Activated CD8-positive, alpha-beta T cell treated with anti-CD3 and anti-CD28 coated beads, Interleukin-2, amount 10 ng/mL, durations not matched to agents 7 days and 5 days (primary cell): ENCODE data around the gene STPG4. TPM values are rescaled to one million over a fixed set of nuclear protein-coding genes. Genes with fewer than 3 reads are reported as not detected.

Source experiments
- ATAC-seq: fragments of 150-1000 bp; cut with Tn5 transposase; one replicate; pipeline ENCODE4 v1.10.0; 2021; ENCODE audit warnings: moderate library complexity
- CTCF ChIA-PET: fragments of 350-600 bp; sonication (Branson Sonifier 250); formaldehyde crosslinking; loops from one replicate; lab custom pipeline; 2021; ENCODE audit warnings: antibody characterized with exemption; lab: Charles Lee
- POLR2A ChIA-PET: fragments of 350-600 bp; sonication (Branson Sonifier 250); formaldehyde crosslinking; loops from one replicate; lab custom pipeline; 2021; ENCODE audit warnings: antibody characterized with exemption; lab: Charles Lee
- DNase-seq: peaks from one replicate; pipeline ENCODE4 v3.0.0-alpha.2; 2020
- H3K27ac Mint-ChIP-seq: one replicate; pipeline ENCODE4 v1.8.0; 2021; ENCODE audit warnings: mild to moderate bottlenecking, mixed read lengths
- H3K27me3 Mint-ChIP-seq: one replicate; pipeline ENCODE4 v1.8.0; 2021; ENCODE audit warnings: low read depth, mixed read lengths
- H3K36me3 Mint-ChIP-seq: one replicate; pipeline ENCODE4 v1.8.0; 2021; ENCODE audit warnings: low read depth, mixed read lengths
- H3K4me1 Mint-ChIP-seq: one replicate; pipeline ENCODE4 v1.8.0; 2021; ENCODE audit warnings: low read depth, mixed read lengths
- H3K4me3 Mint-ChIP-seq: one replicate; pipeline ENCODE4 v1.8.0; 2021; ENCODE audit warnings: mild to moderate bottlenecking, mixed read lengths
- H3K9me3 Mint-ChIP-seq: one replicate; pipeline ENCODE4 v1.8.0; 2022; ENCODE audit warnings: mixed read lengths; ENCODE audit not compliant: insufficient read depth
- total RNA-seq, 2 experiments: library from RNA; stranded (reverse); gene quantifications; one replicate each; pipeline ENCODE4 v1.2.3, GENCODE V29; 2021

The STPG4 gene
- total RNA-seq, 2 experiments from 2014 or later, result 0.21 TPM; not detected in 1

- POLR2A ChIA-PET, result no interaction called here
- CTCF ChIA-PET, result no interaction called here
- ATAC-seq (no peak), DNase-seq (no peak)
- Mint-ChIP-seq H3K36me3 (peaks cover 67% of the 10 kb centered on the region), H3K27ac (no peak overlapping the region), H3K4me3 (no peak overlapping the region), H3K9me3 (no peaks in the 10 kb centered on the region), H3K4me1 (peaks cover 36% of the 10 kb centered on the region), H3K27me3 (no peaks in the 10 kb centered on the region)
These were observed 3.5 kb upstream of the STPG4 start for GRCh38 chr2:47158576-47158975.

DNA sequence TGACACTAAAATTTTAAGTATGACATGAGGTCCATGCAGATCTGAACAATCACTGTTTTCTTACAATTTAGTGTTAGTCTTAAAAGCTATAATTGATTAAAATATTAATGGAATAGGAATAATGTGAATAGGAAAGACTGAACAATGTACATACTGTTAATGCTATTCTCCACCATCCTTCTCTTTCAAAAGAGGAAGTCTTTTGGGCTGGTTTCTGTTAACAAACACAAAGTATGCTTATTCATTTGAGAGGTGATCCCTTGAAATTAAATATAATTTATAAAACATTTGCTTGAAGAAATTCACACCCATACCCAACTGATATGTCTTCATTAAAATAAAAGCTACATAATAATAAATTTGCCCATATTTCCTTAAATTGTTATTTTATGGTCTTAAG lies 2.3 kb downstream of the STPG4 start:
- Mint-ChIP-seq H3K4me3 (no peak overlapping the region), H3K9me3 (peaks cover 4% of the 10 kb centered on the region), H3K4me1 (peaks cover 23% of the 10 kb centered on the region), H3K27ac (no peak overlapping the region), H3K27me3 (no peaks in the 10 kb centered on the region), H3K36me3 (peaks cover 37% of the 10 kb centered on the region)
- ATAC-seq (no peak), DNase-seq (no peak)
- ChIA-PET CTCF (no interaction called here), POLR2A (no interaction called here)

DNA sequence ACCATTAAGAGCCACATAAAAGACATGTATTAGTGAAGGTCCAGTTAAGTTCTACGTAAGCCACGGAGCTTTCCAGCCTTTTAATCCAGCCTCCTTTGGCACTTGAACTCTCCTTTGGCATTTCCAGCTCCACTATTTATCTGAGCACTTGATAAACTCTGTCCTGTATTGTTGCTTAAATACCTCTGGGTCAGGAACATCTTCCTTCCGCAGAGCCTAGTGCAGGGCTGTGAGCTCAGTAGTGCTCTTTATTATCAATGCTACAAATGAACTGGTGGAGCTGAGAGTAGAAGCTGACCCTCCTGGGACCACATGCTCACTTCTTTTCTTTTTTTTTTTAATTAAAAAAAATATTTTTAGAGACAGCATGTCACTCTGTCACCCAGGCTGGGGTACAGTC lies 4.9 kb downstream of the STPG4 start:
- H3K27ac Mint-ChIP-seq, result no peak overlapping the region
- no peak for DNase-seq
- H3K4me3 Mint-ChIP-seq, result no peak overlapping the region
- H3K27me3 Mint-ChIP-seq, result no peaks in the 10 kb centered on the region
- H3K9me3 Mint-ChIP-seq, result peaks cover 4% of the 10 kb centered on the region
- no peak for ATAC-seq
- H3K4me1 Mint-ChIP-seq, result no peaks in the 10 kb centered on the region
- peaks cover 26% of the 10 kb centered on the region for H3K36me3 Mint-ChIP-seq
- ChIA-PET CTCF (interaction anchor here (0.6 kb wide), 1 partner anchor 10 kb away, joined by 3 read pairs; no protein-coding TSS in a partner anchor), POLR2A (no interaction called here)

DNA sequence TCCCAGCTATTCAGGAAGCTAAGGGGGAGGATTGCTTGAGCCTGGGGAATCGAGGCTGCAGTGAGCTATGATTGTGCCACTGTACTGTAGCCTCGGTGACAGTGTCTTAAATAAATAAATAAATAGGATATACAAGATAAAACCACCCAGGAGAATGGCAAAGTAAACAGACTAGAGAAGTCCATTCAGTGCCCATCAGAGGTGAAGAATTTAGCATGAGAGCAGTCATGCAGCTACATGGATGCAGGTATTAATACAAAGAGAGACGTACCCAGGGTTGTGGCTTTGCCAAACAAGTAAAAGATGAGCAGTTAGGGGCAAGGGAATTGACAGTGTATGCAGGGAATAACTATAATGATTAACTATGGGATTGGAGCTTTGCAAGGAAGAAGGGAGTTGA lies 8.1 kb downstream of the STPG4 start:
- ATAC-seq, result no peak
- H3K27ac Mint-ChIP-seq, result no peak overlapping the region
- H3K36me3 Mint-ChIP-seq, result peaks cover 32% of the 10 kb centered on the region
- H3K27me3 Mint-ChIP-seq, result no peaks in the 10 kb centered on the region
- ChIA-PET POLR2A (interaction anchor here (0.6 kb wide), 1 partner anchor 775 kb away, joined by 5 read pairs; no protein-coding TSS in a partner anchor), CTCF (no interaction called here)
- DNase-seq, result no peak
- no peak overlapping the region for H3K4me3 Mint-ChIP-seq
- H3K4me1 Mint-ChIP-seq, result no peaks in the 10 kb centered on the region
- peaks cover 4% of the 10 kb centered on the region for H3K9me3 Mint-ChIP-seq

- Mint-ChIP-seq H3K27ac (no peak overlapping the region), H3K4me3 (no peak overlapping the region)
- ATAC-seq, result no peak
These were observed 9.6 kb downstream of the STPG4 start for GRCh38 chr2:47145466-47145865.

GRCh38 chr2:47141520-47141919 lies 13.6 kb downstream of the STPG4 start:
- ATAC-seq (no peak), DNase-seq (no peak)
- Mint-ChIP-seq H3K9me3 (peaks cover 8% of the 10 kb centered on the region), H3K4me1 (no peaks in the 10 kb centered on the region), H3K27ac (no peak overlapping the region), H3K4me3 (no peak overlapping the region), H3K27me3 (no peaks in the 10 kb centered on the region), H3K36me3 (peaks cover 47% of the 10 kb centered on the region)
- ChIA-PET CTCF (no interaction called here), POLR2A (no interaction called here)

More at GRCh38 chr2:47145466-47145865, 9.6 kb downstream of the STPG4 start:
- DNase-seq, result no peak
- CTCF ChIA-PET, result no interaction called here
- H3K36me3 Mint-ChIP-seq, result peaks cover 40% of the 10 kb centered on the region
- peaks cover 4% of the 10 kb centered on the region for H3K9me3 Mint-ChIP-seq
- no peaks in the 10 kb centered on the region for H3K4me1 Mint-ChIP-seq
- no peaks in the 10 kb centered on the region for H3K27me3 Mint-ChIP-seq
- POLR2A ChIA-PET, result no interaction called here

- peaks cover 14% of the 10 kb centered on the region for H3K36me3 Mint-ChIP-seq
- H3K4me1 Mint-ChIP-seq, result no peaks in the 10 kb centered on the region
- POLR2A ChIA-PET, result no interaction called here
- peaks cover 11% of the 10 kb centered on the region for H3K9me3 Mint-ChIP-seq
- no peak overlapping the region for H3K27ac Mint-ChIP-seq
- no peak overlapping the region for H3K4me3 Mint-ChIP-seq
- peaks cover under 1% of the 10 kb centered on the region for H3K27me3 Mint-ChIP-seq
- ATAC-seq (no peak), DNase-seq (no peak)
- CTCF ChIA-PET, result no interaction called here
These were observed 20.6 kb downstream of the STPG4 start for GRCh38 chr2:47134386-47135090.

DNA sequence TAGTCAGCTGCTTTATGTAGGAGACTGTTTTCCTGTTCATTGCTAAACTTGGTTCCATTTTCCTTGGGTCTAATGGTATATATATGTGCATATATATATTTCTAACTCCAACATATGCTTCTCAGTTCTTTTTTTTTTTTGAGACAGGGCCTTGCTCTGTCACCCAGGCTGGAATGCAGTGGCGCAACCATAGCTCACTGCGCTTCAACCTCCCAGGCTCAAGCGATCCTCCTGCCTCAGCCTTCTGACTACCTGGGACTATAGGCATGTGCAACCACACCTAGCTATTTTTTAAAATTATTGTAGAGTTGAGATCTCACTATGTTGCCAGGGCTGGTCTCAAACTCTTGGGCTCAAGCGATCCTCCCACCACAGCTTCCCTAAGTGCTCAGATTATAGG lies 22.1 kb downstream of the STPG4 start:
- Mint-ChIP-seq H3K27me3 (peaks cover 2% of the 10 kb centered on the region), H3K36me3 (peaks cover 8% of the 10 kb centered on the region), H3K4me3 (no peak overlapping the region), H3K9me3 (peaks cover 10% of the 10 kb centered on the region), H3K27ac (no peak overlapping the region), H3K4me1 (no peaks in the 10 kb centered on the region)
- ATAC-seq (no peak), DNase-seq (no peak)
- ChIA-PET CTCF (no interaction called here), POLR2A (no interaction called here)

GRCh38 chr2:47129191-47129706 lies 25.9 kb downstream of the STPG4 start:
- no peak for DNase-seq
- no peak overlapping the region for H3K27ac Mint-ChIP-seq
- no peak for ATAC-seq
- no peak overlapping the region for H3K4me3 Mint-ChIP-seq
- H3K36me3 Mint-ChIP-seq, result no peaks in the 10 kb centered on the region
- H3K4me1 Mint-ChIP-seq, result no peaks in the 10 kb centered on the region
- ChIA-PET POLR2A (no interaction called here), CTCF (interaction anchor here (0.6 kb wide), 1 partner anchor 141 kb away, joined by 3 read pairs; no protein-coding TSS in a partner anchor)
- H3K27me3 Mint-ChIP-seq, result peaks cover 6% of the 10 kb centered on the region
- no peaks in the 10 kb centered on the region for H3K9me3 Mint-ChIP-seq

GRCh38 chr2:47128705-47129104 lies 26.4 kb downstream of the STPG4 start:
- H3K4me3 Mint-ChIP-seq, result no peak overlapping the region
- ChIA-PET POLR2A (no interaction called here), CTCF (interaction anchor here (0.6 kb wide), 1 partner anchor 142 kb away, joined by 3 read pairs; no protein-coding TSS in a partner anchor)
- H3K9me3 Mint-ChIP-seq, result no peaks in the 10 kb centered on the region
- DNase-seq (no peak), ATAC-seq (no peak)
- no peak overlapping the region for H3K27ac Mint-ChIP-seq
- H3K4me1 Mint-ChIP-seq, result no peaks in the 10 kb centered on the region
- no peaks in the 10 kb centered on the region for H3K36me3 Mint-ChIP-seq
- peaks cover 6% of the 10 kb centered on the region for H3K27me3 Mint-ChIP-seq

DNA sequence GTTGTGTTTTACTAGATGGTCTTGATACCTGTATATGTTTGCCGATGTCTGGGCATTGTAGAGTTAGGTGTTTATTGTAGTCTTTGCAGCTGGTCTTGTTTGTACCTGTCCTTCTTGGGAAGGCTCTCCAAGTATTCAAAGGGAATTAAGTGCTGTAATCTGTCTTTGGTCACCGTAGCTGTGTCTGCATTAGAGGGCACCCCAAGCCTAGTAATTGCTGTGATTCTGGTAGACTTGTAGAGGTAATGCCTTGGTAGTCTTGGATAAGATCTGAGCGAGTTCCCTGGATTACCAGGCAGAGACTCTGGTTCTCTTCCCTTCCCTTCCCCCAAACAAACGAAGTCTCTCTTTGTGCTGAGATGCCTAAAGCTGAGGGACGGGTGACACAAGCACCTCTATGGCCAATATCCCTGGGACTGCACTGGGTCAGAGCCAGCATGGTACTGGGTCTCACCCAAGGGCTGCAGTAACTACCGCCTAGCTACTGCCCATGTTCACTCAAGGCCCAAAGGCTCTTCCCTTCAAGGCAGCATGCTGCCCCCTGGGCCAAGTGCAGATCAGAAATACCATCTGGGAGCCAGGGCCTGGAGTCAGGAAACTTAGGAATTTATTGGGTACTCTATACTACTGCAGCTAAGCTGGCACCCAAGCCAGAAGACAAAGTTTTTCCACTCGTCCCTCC lies 27.1 kb downstream of the STPG4 start:
- Mint-ChIP-seq H3K36me3 (no peaks in the 10 kb centered on the region), H3K27ac (no peak overlapping the region), H3K27me3 (peaks cover 9% of the 10 kb centered on the region), H3K4me1 (no peaks in the 10 kb centered on the region), H3K9me3 (no peaks in the 10 kb centered on the region), H3K4me3 (no peak overlapping the region)
- DNase-seq (no peak), ATAC-seq (no peak)
- CTCF ChIA-PET, result interaction anchor here (1.1 kb wide), 1 partner anchor 9 kb away, joined by 3 read pairs; no protein-coding TSS in a partner anchor
- POLR2A ChIA-PET, result no interaction called here

DNA sequence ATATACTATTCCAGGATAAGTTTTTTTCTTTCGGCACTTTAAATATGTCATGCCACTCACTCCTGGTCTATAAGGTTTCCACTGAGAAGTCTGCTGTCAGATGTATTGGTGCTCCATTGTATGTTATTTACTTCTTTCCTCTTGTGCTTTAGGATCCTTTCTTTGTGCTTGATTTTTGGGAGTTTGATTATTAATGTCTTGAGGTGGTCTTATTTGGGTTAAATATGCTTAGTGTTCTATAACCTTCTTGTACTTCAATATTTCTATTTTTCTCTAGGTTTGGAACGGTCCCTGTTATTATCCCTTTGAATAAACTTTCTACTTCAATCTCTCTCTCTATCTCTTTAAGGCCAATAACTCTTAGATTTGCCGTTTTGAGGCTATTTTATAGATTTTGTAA lies 28.3 kb downstream of the STPG4 start:
- ATAC-seq, result no peak
- H3K4me1 Mint-ChIP-seq, result no peaks in the 10 kb centered on the region
- CTCF ChIA-PET, result interaction anchor here (1.0 to 1.1 kb wide), 2 partner anchors 10 to 147 kb away, joined by 3 read pairs; no protein-coding TSS in a partner anchor

More for the DNA sequence above, 28.3 kb downstream of the STPG4 start:
- Mint-ChIP-seq H3K27me3 (peaks cover 10% of the 10 kb centered on the region), H3K4me3 (no peak overlapping the region), H3K9me3 (no peaks in the 10 kb centered on the region), H3K36me3 (no peaks in the 10 kb centered on the region), H3K27ac (no peak overlapping the region)
- DNase-seq, result no peak
- POLR2A ChIA-PET, result no interaction called here
